PC-3 (cell line): ENCODE results near the gene GPR132. TPM values are rescaled to one million over a fixed set of nuclear protein-coding genes. Genes with fewer than 3 reads are reported as not detected.

ENCODE experiments used
- ATAC-seq: fragments of 200-7000 bp; cut with Tn5 transposase; 2 replicates; pipeline ENCODE4 v1.9.1; 2020; ENCODE audit warnings: mild to moderate bottlenecking, moderate library complexity
- BruUV-seq: library from RNA; stranded (reverse); fragments of 400-500 nt; replicated peaks from 2 replicates; lab custom pipeline; 2021; lab: Mats Ljungman, UMichigan
- CTCF ChIA-PET: fragments of 300-600 bp; sonication (Branson Sonifier 250); formaldehyde crosslinking; loops from one replicate; lab custom pipeline; 2022; ENCODE audit warnings: antibody characterized with exemption; lab: Charles Lee
- POLR2A ChIA-PET: fragments of 300-600 bp; sonication (Branson Sonifier 250); formaldehyde crosslinking; loops from one replicate; lab custom pipeline; 2022; ENCODE audit warnings: antibody characterized with exemption; ENCODE audit not compliant: unreplicated experiment; lab: Charles Lee
- DNase-seq: peaks from one replicate; pipeline ENCODE4 v3.0.0-alpha.2; 2015
- H2AFZ ChIP-seq: fragments of 300-600 bp; sonication (generic); 2 replicates; pipeline ENCODE4 v1.6.0; 2016; ENCODE audit warnings: antibody characterized with exemption, low read length
- H3F3A ChIP-seq: fragments of 300-600 bp; sonication (generic); one replicate; pipeline ENCODE4 v1.6.0; 2017; ENCODE audit warnings: antibody characterized with exemption, low read length, control low read depth, mild to moderate bottlenecking; ENCODE audit not compliant: unreplicated experiment
- H3K27ac ChIP-seq: fragments of 300-600 bp; sonication (generic); 2 replicates; pipeline ENCODE4 v1.5.1; 2016; ENCODE audit warnings: mild to moderate bottlenecking, low read length
- H3K27me3 ChIP-seq: fragments of 300-600 bp; sonication (generic); 2 replicates; pipeline ENCODE4 v1.6.1; 2016; ENCODE audit warnings: low read length, mixed read lengths
- H3K36me3 ChIP-seq: fragments of 300-600 bp; sonication (generic); 2 replicates; pipeline ENCODE4 v1.6.1; 2016; ENCODE audit warnings: low read depth, mixed run types, low read length, mixed read lengths
- H3K4me1 ChIP-seq: fragments of 300-600 bp; sonication (generic); 2 replicates; pipeline ENCODE4 v1.5.1; 2016; ENCODE audit warnings: low read length; ENCODE audit not compliant: insufficient read depth
- H3K4me2 ChIP-seq: fragments of 300-600 bp; sonication (generic); 2 replicates; pipeline ENCODE4 v1.6.0; 2016; ENCODE audit warnings: low read length
- H3K4me3 ChIP-seq: fragments of 300-600 bp; sonication (generic); 2 replicates; pipeline ENCODE4 v1.5.1; 2016; ENCODE audit warnings: mild to moderate bottlenecking, low read length, mixed read lengths
- H3K79me2 ChIP-seq: fragments of 300-600 bp; sonication (generic); 2 replicates; pipeline ENCODE4 v1.6.1; 2017; ENCODE audit warnings: low read length, mixed read lengths
- H3K9ac ChIP-seq: fragments of 300-600 bp; sonication (generic); 2 replicates; pipeline ENCODE4 v1.6.0; 2016; ENCODE audit warnings: mild to moderate bottlenecking, low read length
- H3K9me2 ChIP-seq: fragments of 300-600 bp; sonication (generic); replicated peaks from 2 replicates; pipeline ENCODE4 v1.6.1; 2016; ENCODE audit warnings: mixed run types, low read length, mixed read lengths
- H3K9me3 ChIP-seq: fragments of 300-600 bp; sonication (generic); 2 replicates; pipeline ENCODE4 v1.6.1; 2016; ENCODE audit warnings: low read length, mixed read lengths
- H4K20me1 ChIP-seq: fragments of 300-600 bp; sonication (generic); 2 replicates; pipeline ENCODE4 v1.6.1; 2016; ENCODE audit warnings: low read length, mixed read lengths
- CTCF ChIP-seq: fragments of 300-600 bp; sonication (generic); conservative IDR thresholded peaks from 2 replicates; pipeline ENCODE4 v1.5.1; 2017; ENCODE audit warnings: antibody characterized with exemption, low read depth, mild to moderate bottlenecking, low read length
- EZH2 ChIP-seq: fragments of 300-600 bp; sonication (generic); IDR thresholded peaks from one replicate; pipeline ENCODE4 v1.6.1; 2017; ENCODE audit warnings: antibody characterized with exemption, mild to moderate bottlenecking, low read length; ENCODE audit not compliant: unreplicated experiment
- EZH2phosphoT487 ChIP-seq: fragments of 300-600 bp; sonication (generic); IDR thresholded peaks from 2 replicates; pipeline ENCODE4 v1.6.1; 2018; ENCODE audit warnings: mild to moderate bottlenecking, antibody characterized with exemption, low read length, borderline replicate concordance
- intact Hi-C: fragments of 100-400 bp; cut with micrococcal nuclease; formaldehyde crosslinking; loops from 2 replicates; pipeline ENCODE4 v1.9.0; 2023
- total RNA-seq: library from RNA; depleted of rRNA; stranded (reverse); fragments of >200 nt; gene quantifications from 2 replicates; pipeline ENCODE4 v1.2.3, GENCODE V29; 2014

GPR132 gene
- total RNA-seq, 1 experiment from 2014 or later = 0.04 TPM

- ChIA-PET POLR2A (no interaction called here), CTCF (no interaction called here)
- H3K9me2 ChIP-seq = no peaks in the 10 kb centered on the region
- BruUV-seq = no TSS peak
- H3K27ac ChIP-seq = no peak overlapping the region
- ATAC-seq (no peak), DNase-seq (no peak)
- no peak overlapping the region for H3K4me3 ChIP-seq
- no peaks in the 10 kb centered on the region for H3K36me3 ChIP-seq
- H3K79me2 ChIP-seq = no peaks in the 10 kb centered on the region
- H3K4me1 ChIP-seq = peaks cover 11% of the 10 kb centered on the region; the same call in 1 of the 2 replicates
- intact Hi-C loops = no loop called here
- no peaks in the 10 kb centered on the region for H3F3A ChIP-seq
- H3K9me3 ChIP-seq = no peaks in the 10 kb centered on the region
- H2AFZ ChIP-seq = no peak overlapping the region
- no peaks in the 10 kb centered on the region for H4K20me1 ChIP-seq
- H3K4me2 ChIP-seq = no peak overlapping the region
- H3K9ac ChIP-seq = no peak overlapping the region
- no peaks in the 10 kb centered on the region for H3K27me3 ChIP-seq
- no peak for TF ChIP-seq EZH2
- no peak for TF ChIP-seq EZH2phosphoT487
- no peak for TF ChIP-seq CTCF
Observed at GRCh38 chr14:105070760-105071137, 5.5 kb upstream of the GPR132 start.

DNA sequence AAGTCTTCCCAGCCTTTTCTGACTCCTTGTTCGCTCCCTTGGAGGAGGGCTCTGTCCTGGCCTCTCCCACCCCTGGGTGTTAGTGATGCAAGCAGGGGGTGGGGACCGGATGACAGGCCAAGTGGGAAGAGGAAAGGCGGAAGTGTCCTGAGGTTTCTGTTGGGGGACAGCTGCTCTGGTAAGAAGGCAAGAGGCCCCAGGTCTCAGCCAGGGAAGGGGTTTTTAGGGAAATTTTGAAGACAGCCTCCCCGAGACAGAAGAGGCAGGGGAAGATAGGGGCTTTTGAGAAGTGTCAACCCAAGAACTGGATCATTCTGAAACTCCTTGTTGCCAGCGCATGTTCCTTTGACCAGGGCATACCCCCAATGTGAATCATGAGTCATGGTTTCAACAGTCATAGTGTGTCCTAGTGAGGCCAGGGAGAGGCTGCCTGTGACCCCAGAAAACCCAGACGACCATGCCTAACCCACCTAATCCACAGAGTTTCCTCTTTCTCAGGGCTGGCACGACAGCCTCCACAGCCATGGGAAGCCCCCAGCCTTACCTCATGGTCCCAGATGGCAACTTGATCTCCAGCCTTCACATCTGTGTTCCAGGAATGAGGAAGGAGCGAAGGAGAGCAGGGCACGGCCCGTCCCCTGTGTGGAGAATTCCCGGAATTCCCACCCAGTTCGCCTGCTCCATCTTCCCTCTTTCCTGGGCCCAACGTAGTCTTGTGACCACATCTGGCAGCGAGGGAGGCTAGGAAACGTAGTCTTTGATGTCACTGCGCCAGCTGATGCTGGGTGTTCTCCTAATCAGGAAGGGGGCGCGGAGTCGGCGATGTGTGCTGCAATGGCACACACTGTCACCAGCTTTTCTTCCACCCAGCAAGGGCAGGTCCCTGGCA, 4.9 kb upstream of the GPR132 start:
- H3K79me2 ChIP-seq = no peaks in the 10 kb centered on the region
- no peaks in the 10 kb centered on the region for H4K20me1 ChIP-seq
- intact Hi-C loops = no loop called here
- no TSS peak for BruUV-seq
- ChIA-PET POLR2A (no interaction called here), CTCF (no interaction called here)
- H3K9ac ChIP-seq = no peak overlapping the region
- no peaks in the 10 kb centered on the region for H3K9me3 ChIP-seq
- no peak for TF ChIP-seq EZH2phosphoT487
- no peak for TF ChIP-seq CTCF
- no peak for TF ChIP-seq EZH2
- no peak overlapping the region for H3K4me2 ChIP-seq
- ATAC-seq (no peak), DNase-seq (no peak)
- H3K4me3 ChIP-seq = no peak overlapping the region
- H3K9me2 ChIP-seq = no peaks in the 10 kb centered on the region
- no peaks in the 10 kb centered on the region for H3K27me3 ChIP-seq
- H2AFZ ChIP-seq = no peak overlapping the region
- no peaks in the 10 kb centered on the region for H3F3A ChIP-seq
- no peaks in the 10 kb centered on the region for H3K36me3 ChIP-seq
- H3K27ac ChIP-seq = no peak overlapping the region
- peaks cover 17% of the 10 kb centered on the region for H3K4me1 ChIP-seq

GRCh38 chr14:105069522-105069870, 4.3 kb upstream of the GPR132 start:
- no peaks in the 10 kb centered on the region for H3K79me2 ChIP-seq
- no peaks in the 10 kb centered on the region for H3F3A ChIP-seq
- H3K27me3 ChIP-seq = no peaks in the 10 kb centered on the region
- H3K27ac ChIP-seq = no peak overlapping the region
- no peak overlapping the region for H3K4me3 ChIP-seq
- peaks cover 20% of the 10 kb centered on the region for H3K4me1 ChIP-seq
- no peaks in the 10 kb centered on the region for H3K9me3 ChIP-seq
- DNase-seq = no peak
- H3K9ac ChIP-seq = no peak overlapping the region
- intact Hi-C loops = no loop called here
- ChIA-PET CTCF (no interaction called here), POLR2A (no interaction called here)
- no peaks in the 10 kb centered on the region for H3K36me3 ChIP-seq
- TF ChIP-seq EZH2 = no peak
- no peak for TF ChIP-seq CTCF
- TF ChIP-seq EZH2phosphoT487 = no peak
- no peaks in the 10 kb centered on the region for H4K20me1 ChIP-seq
- no peak overlapping the region for H3K4me2 ChIP-seq
- H2AFZ ChIP-seq = no peak overlapping the region
- no peak for ATAC-seq
- no TSS peak for BruUV-seq
- H3K9me2 ChIP-seq = no peaks in the 10 kb centered on the region
